Mesothelial cell of epicardium (in vitro differentiated cells): ENCODE data around the gene PMPCA. TPM values are rescaled to one million over a fixed set of nuclear protein-coding genes. Genes with fewer than 3 reads are reported as not detected.

Experiments used
- DNase-seq, 2 experiments: peaks; one replicate each; pipeline ENCODE4 v3.0.0; 2021; ENCODE audit warnings: low spot score in 2 of 2; ENCODE audit not compliant: unreplicated experiment in 2 of 2
- H3K27ac Mint-ChIP-seq: 2 replicates; pipeline ENCODE4 v1.8.0; 2021; ENCODE audit warnings: mixed read lengths
- H3K27me3 Mint-ChIP-seq: 2 replicates; pipeline ENCODE4 v1.8.0; 2021; ENCODE audit warnings: low read depth, mixed read lengths
- H3K36me3 Mint-ChIP-seq: 2 replicates; pipeline ENCODE4 v1.8.0; 2021; ENCODE audit warnings: mixed read lengths
- H3K4me1 Mint-ChIP-seq: 2 replicates; pipeline ENCODE4 v1.8.0; 2021; ENCODE audit warnings: mixed read lengths
- H3K4me3 Mint-ChIP-seq: 2 replicates; pipeline ENCODE4 v1.8.0; 2021; ENCODE audit warnings: mild to moderate bottlenecking, moderate library complexity, mixed read lengths
- H3K9me3 Mint-ChIP-seq: 2 replicates; pipeline ENCODE4 v1.8.0; 2021; ENCODE audit warnings: mixed read lengths
- total RNA-seq: library from RNA; stranded (reverse); gene quantifications from 3 replicates; pipeline ENCODE4 v1.2.1, GENCODE V29; 2021
- TF ChIP-seq, protein P1 (sequence below): fragments of 200-600 bp; sonication (generic); IDR thresholded peaks from one replicate; pipeline ENCODE4 v1.5.0; 2021; ENCODE audit warnings: antibody characterized with exemption; ENCODE audit not compliant: unreplicated experiment

Gene PMPCA
- total RNA-seq, 1 donor from 2014 or later, result 74.6 TPM

DNA sequence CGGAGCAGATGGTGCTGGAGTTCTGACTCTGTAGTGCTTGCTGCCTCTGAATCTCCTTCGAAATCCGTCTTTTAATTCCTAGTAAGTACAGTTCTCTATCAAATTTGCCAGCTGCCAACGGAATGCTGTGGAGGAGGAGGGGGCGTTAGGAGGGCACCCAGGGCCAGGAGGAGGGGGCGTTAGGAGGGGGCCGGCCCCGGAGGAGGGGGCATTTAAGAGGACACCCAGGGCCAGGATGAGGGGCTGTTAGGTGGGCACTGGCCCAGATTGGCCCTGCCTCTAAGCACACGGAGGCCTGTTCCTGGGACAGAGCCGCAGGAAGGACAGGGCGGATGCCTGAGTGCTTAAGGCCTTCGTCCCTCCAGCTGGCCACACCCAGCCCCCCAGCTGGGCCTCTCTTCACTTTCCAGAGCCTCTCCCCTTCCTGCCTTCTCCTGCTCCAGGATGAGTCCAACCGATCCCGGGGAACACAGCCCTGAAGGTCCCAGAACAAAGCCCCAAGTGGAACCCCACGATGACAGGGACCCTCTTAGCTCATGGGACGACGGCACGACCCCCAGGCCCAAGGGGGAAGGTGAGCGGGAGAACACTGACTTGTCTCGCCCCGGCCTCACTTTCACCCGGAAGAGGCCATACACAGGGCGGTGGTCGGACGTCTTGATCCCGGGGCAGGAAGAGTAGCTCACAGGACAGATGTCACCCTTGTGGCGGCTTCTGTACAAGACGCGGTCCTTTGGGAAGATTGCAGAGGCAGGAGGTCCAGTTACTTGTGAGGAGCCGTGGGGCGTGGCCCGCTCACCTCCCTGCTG lies 19.4 kb downstream of the PMPCA start:
- Mint-ChIP-seq H3K4me3 (no peak overlapping the region), H3K27ac (no peak overlapping the region)

DNA sequence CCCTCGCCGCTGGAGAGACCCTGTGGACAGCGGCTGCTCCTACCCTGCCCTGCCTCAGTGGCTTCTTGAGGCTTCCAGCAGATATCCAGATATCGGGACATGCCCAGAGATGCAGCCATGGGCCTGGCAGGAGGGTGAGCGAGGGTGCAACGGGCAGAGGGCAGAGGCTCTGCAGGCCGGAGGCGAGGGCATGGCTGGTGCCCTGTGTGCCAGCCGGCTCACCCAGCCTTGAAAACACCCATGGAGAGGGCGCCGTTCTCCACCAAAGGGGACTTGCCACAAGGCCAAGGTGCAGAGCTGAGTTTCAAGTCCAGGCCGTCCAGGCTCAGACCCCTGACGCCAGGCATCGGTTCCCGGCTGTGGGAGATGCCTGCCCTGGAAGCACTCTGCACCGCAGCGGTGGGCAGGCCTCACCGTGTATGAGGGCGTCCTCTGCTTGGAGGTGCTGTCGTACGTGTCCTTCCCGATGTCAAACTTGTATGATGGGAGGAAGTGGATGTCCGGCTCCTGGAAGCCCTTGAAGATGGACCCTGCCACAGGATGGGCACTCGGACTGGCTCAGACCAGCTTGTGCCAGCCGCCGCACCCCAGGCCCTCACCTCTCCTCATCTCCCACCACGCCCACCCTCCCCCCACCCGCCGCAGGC lies 20.3 kb downstream of the PMPCA start:
- Mint-ChIP-seq H3K27me3 (no peaks in the 10 kb centered on the region), H3K9me3 (no peaks in the 10 kb centered on the region), H3K4me1 (no peaks in the 10 kb centered on the region), H3K27ac (no peak overlapping the region), H3K36me3 (peaks cover 7% of the 10 kb centered on the region), H3K4me3 (no peak overlapping the region)
- TF ChIP-seq, protein P1, sequence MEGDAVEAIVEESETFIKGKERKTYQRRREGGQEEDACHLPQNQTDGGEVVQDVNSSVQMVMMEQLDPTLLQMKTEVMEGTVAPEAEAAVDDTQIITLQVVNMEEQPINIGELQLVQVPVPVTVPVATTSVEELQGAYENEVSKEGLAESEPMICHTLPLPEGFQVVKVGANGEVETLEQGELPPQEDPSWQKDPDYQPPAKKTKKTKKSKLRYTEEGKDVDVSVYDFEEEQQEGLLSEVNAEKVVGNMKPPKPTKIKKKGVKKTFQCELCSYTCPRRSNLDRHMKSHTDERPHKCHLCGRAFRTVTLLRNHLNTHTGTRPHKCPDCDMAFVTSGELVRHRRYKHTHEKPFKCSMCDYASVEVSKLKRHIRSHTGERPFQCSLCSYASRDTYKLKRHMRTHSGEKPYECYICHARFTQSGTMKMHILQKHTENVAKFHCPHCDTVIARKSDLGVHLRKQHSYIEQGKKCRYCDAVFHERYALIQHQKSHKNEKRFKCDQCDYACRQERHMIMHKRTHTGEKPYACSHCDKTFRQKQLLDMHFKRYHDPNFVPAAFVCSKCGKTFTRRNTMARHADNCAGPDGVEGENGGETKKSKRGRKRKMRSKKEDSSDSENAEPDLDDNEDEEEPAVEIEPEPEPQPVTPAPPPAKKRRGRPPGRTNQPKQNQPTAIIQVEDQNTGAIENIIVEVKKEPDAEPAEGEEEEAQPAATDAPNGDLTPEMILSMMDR, result no peak
- no peak for DNase-seq

More for the DNA sequence above, 19.4 kb downstream of the PMPCA start:
- no peaks in the 10 kb centered on the region for H3K27me3 Mint-ChIP-seq
- H3K4me1 Mint-ChIP-seq, result no peaks in the 10 kb centered on the region
- TF ChIP-seq, protein P1, result no peak
- no peaks in the 10 kb centered on the region for H3K9me3 Mint-ChIP-seq
- no peak for DNase-seq
- peaks cover 9% of the 10 kb centered on the region for H3K36me3 Mint-ChIP-seq

DNA sequence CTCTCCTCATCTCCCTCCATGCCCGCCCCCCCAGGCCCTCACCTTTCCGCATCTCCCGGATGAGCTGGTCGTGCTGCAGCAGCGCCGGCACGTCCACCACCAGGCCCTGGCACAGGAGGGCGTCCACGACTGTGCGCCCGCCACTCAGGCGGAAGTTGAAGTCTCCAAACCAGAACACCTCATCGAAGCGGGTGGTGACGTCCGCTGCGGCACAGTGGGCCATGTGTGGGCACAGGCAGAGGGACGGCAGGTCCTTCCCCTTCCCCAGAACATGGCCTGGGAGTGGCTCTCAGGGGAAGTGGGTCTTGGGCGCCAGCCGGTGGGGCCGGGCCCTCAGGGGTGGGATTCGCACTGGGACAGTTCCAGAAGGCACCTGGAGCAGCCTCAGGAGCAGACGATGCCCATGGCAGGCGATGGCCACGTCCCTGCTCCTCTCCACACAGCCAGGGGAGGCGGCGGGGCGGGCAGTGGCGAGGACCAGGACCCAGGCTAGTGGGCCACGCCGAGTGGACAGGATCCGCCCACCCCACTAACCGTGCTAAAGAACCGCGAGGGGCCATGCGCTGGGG lies 21.4 kb downstream of the PMPCA start:
- DNase-seq, result no peak
- H3K4me3 Mint-ChIP-seq, result no peak overlapping the region
- peaks cover 8% of the 10 kb centered on the region for H3K36me3 Mint-ChIP-seq
- no peak overlapping the region for H3K27ac Mint-ChIP-seq
- H3K27me3 Mint-ChIP-seq, result no peaks in the 10 kb centered on the region
- H3K9me3 Mint-ChIP-seq, result no peaks in the 10 kb centered on the region
- TF ChIP-seq, protein P1, result no peak
- peaks cover 6% of the 10 kb centered on the region for H3K4me1 Mint-ChIP-seq

DNA sequence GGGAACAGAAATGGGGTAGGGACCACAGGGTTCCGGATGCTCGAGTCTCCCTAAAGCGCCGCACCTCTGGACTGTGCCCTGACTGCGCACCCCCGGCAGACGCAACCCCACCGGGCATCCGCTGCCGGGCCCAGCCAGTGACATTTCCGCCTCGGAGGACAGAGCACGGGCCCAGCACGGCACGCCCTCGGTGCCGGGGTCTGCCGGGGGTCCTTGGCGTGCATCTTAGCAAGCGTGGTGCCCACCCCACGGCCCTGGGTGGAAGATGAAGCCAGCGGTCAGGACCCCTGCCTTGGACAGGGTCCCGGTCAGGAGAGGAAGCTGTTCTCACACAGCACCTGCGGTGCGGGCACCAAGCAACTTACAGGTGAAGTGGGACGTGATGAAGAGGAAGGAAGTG lies 22.1 kb downstream of the PMPCA start:
- Mint-ChIP-seq H3K27me3 (no peaks in the 10 kb centered on the region), H3K4me3 (no peak overlapping the region), H3K4me1 (peaks cover 13% of the 10 kb centered on the region), H3K9me3 (no peaks in the 10 kb centered on the region), H3K36me3 (peaks cover 6% of the 10 kb centered on the region), H3K27ac (no peak overlapping the region)
- TF ChIP-seq, protein P1, result no peak
- no peak for DNase-seq

DNA sequence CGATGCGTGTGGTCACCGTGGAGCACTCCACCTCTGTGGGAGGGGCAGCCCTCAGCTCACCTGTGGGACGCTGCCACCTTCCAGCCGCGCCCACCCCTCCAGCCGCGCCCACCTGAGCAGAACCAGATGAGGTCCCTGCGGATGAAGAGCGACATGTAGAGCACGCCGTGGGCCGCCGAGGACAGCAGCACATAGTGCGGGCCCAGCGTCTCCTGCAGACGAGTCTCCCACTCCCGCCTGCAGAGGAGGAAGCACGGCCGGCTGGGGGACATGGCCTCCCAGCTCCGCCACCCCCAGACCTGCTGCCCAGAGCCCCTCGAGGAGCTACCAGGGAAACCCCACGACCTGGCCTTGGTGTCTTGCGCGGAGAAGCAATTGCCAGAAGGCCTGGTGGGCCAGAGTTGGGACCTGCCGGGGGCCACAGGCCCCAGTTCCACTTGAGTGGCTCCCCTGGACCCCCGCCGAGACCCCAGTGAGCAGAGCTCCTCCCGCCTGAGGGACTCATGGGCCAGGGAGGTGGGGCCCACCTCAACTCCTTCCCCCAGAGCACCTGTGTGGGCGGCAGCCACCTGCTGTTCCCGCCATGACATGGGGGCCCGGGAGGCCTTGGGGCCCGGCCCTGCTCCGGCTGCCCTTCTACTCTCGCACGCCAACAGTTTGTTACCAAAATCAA lies 22.7 kb downstream of the PMPCA start:
- TF ChIP-seq, protein P1, result no peak
- no peaks in the 10 kb centered on the region for H3K9me3 Mint-ChIP-seq
- no peak overlapping the region for H3K4me3 Mint-ChIP-seq
- no peaks in the 10 kb centered on the region for H3K27me3 Mint-ChIP-seq
- H3K4me1 Mint-ChIP-seq, result peaks cover 18% of the 10 kb centered on the region
- no peak for DNase-seq
- H3K27ac Mint-ChIP-seq, result no peak overlapping the region
- peaks cover 6% of the 10 kb centered on the region for H3K36me3 Mint-ChIP-seq
